ENCODE data around the gene ELOVL6. TPM values are rescaled to one million over a fixed set of nuclear protein-coding genes. Genes with fewer than 3 reads are reported as not detected.

ELOVL6 gene
- total and polyA plus RNA-seq, 9 of the 15 experiments (the other 6 are each of a cell fraction or from before 2014, with no cell fraction given), result 18.3 to 82.6 (median 46.0) TPM

- CTCF ChIA-PET (ENCODE audit: low intra/inter-chr PET ratio), result no interaction called here
Observed at GRCh38 chr4:110154582-110154981, 43.8 kb downstream of the ELOVL6 start.

More at GRCh38 chr4:110154582-110154981, 43.8 kb downstream of the ELOVL6 start:
- ATAC-seq (no peak), DNase-seq (ENCODE audit: extremely low read depth in 1 of 4, low spot score in 3 of 4) (no peak), FAIRE-seq (no peak)
- POLR2A ChIA-PET, result interaction anchor here (1.0 to 1.6 kb wide), 3 partner anchors 11 to 111 kb away, joined by 3 to 11 read pairs (median 3); no protein-coding TSS in a partner anchor
- Histone ChIP-seq H3K9me1 (ENCODE audit: control insufficient read depth, insufficient read depth, low read length) (no peaks in the 10 kb centered on the region), H3K27me3 (ENCODE audit: control insufficient read depth in 2 of 2, insufficient read depth in 2 of 2, low read length in 2 of 2) (no peaks in the 10 kb centered on the region), H3K79me2 (ENCODE audit: control insufficient read depth, insufficient read depth, low read length) (peaks cover 31% of the 10 kb centered on the region), H2AFZ (ENCODE audit: low read depth, low read length) (no peak overlapping the region), H3K27ac (ENCODE audit: extremely low read depth, low read depth, low read length) (no peak overlapping the region), H3K4me3 (no peak overlapping the region), H3K4me1 (replicated peaks in 1 of 2; ENCODE audit: control insufficient read depth in 2 of 2, insufficient read depth in 2 of 2, low read length in 2 of 2) (peaks cover 0 to 5% of the 10 kb centered on the region in 2 experiments; a peak in 1 of 5 replicates), H3K9me3 (replicated peaks; ENCODE audit: control insufficient read depth, insufficient read depth, low read depth, low read length) (no peaks in the 10 kb centered on the region), H3K4me2 (ENCODE audit: insufficient read depth, low read length) (no peak overlapping the region), H3K9ac (ENCODE audit: insufficient read depth in 1 of 2, low read depth in 2 of 2, low read length in 2 of 2) (no peak overlapping the region), H4K20me1 (replicated peaks; ENCODE audit: control insufficient read depth, insufficient read depth, low read length) (0 out of 2 replicates have a peak, but pooled peaks cover 3% of the 10 kb centered on the region), H3K36me3 (ENCODE audit: control insufficient read depth, insufficient read depth, low read length) (peaks cover 44% of the 10 kb centered on the region)
- in situ Hi-C loops (cut with MboI), result no loop called here
- WGBS (ENCODE audit: insufficient coverage, low coverage, missing lambda C conversion rate), result 79% methylated on average over 1 of the region's 1 CpG
- TF ChIP-seq TCFL5 (CRISPR knock-in tag; conservative IDR thresholded peaks at IDR 0.05) (no peak), CXXC5 (CRISPR knock-in tag; IDR thresholded peaks at IDR 0.05) (no peak), ATF1 (CRISPR knock-in tag; IDR thresholded peaks at IDR 0.05) (no peak), ATF1 (tag; IDR thresholded peaks at IDR 0.05) (no peak), ZBTB11 (CRISPR knock-in tag; IDR thresholded peaks at IDR 0.05) (no peak), ZNF408 (CRISPR knock-in tag; IDR thresholded peaks at IDR 0.05; ENCODE audit: low read depth) (no peak), NFIX (CRISPR knock-in tag; IDR thresholded peaks at IDR 0.05; ENCODE audit: low read depth) (no peak), CC2D1A (IDR thresholded peaks at IDR 0.05) (no peak), NBN (IDR thresholded peaks at IDR 0.05; ENCODE audit: low read depth) (no peak), ZNF217 (CRISPR knock-in tag; IDR thresholded peaks at IDR 0.05) (no peak), CHAMP1 (IDR thresholded peaks at IDR 0.05) (no peak), SREBF2 (CRISPR knock-in tag; IDR thresholded peaks at IDR 0.05) (no peak), ZNF174 (CRISPR knock-in tag; IDR thresholded peaks at IDR 0.05) (no peak), ZNF140 (CRISPR knock-in tag; IDR thresholded peaks at IDR 0.05) (no peak), ZNF780A (CRISPR knock-in tag; IDR thresholded peaks at IDR 0.05) (no peak), ESRRB (CRISPR knock-in tag; IDR thresholded peaks at IDR 0.05; ENCODE audit: borderline replicate concordance) (no peak), GABPB2 (CRISPR knock-in tag; conservative IDR thresholded peaks at IDR 0.05) (no peak), SNIP1 (IDR thresholded peaks at IDR 0.05; ENCODE audit: low read depth) (no peak), ATF7 (IDR thresholded peaks at IDR 0.05) (no peak)
- intact Hi-C loops (cut with micrococcal nuclease), result no loop called here
- no TSS peak for BruUV-seq (replicated peaks)
